SK-N-SH treated with all-trans-retinoic acid at 6 μM for 48 hours (cell line): Measurements from ENCODE around the gene MED26.

Source experiments
- ARNTL ChIP-seq: fragments of 450-650 bp; formaldehyde crosslinking; IDR thresholded peaks from 2 replicates; pipeline ENCODE4 v1.5.0; 2020; ENCODE audit warnings: low read depth, mild to moderate bottlenecking, moderate library complexity, borderline replicate concordance
- BACH2 ChIP-seq: fragments of 250-450 bp; sonication (Bioruptor Pico); IDR thresholded peaks from 2 replicates; pipeline ENCODE4 v1.9.0; 2021; ENCODE audit warnings: mild to moderate bottlenecking, borderline replicate concordance
- CREB5 ChIP-seq: fragments of 250-450 bp; sonication (Bioruptor Pico); IDR thresholded peaks from 2 replicates; pipeline ENCODE4 v1.5.1; 2020; ENCODE audit warnings: low read depth, mild to moderate bottlenecking, moderate library complexity
- CSDC2 ChIP-seq: fragments of 250-450 bp; sonication (Bioruptor Pico); IDR thresholded peaks from 2 replicates; pipeline ENCODE4 v1.5.0; 2020; ENCODE audit warnings: mild to moderate bottlenecking, moderate library complexity
- OSR1 ChIP-seq: fragments of 250-450 bp; sonication (Bioruptor Pico); IDR thresholded peaks from 2 replicates; pipeline ENCODE4 v1.8.0; 2022; ENCODE audit warnings: moderate library complexity, mild to moderate bottlenecking, inconsistent platforms
- PATZ1 ChIP-seq: fragments of 250-450 bp; sonication (Bioruptor Pico); IDR thresholded peaks from 2 replicates; pipeline ENCODE4 v1.8.0; 2020; ENCODE audit warnings: mild to moderate bottlenecking, moderate library complexity, borderline replicate concordance
- POU6F1 ChIP-seq: fragments of 250-450 bp; sonication (Bioruptor Pico); IDR thresholded peaks from 2 replicates; pipeline ENCODE4 v1.8.0; 2021; ENCODE audit warnings: low read depth, mild to moderate bottlenecking, moderate library complexity, borderline replicate concordance
- PPARA ChIP-seq: fragments of 250-450 bp; sonication (Bioruptor Pico); IDR thresholded peaks from 2 replicates; pipeline ENCODE4 v1.5.0; 2020; ENCODE audit warnings: mild to moderate bottlenecking, borderline replicate concordance
- SNAI2 ChIP-seq: fragments of 250-450 bp; sonication (Bioruptor Pico); IDR thresholded peaks from 2 replicates; pipeline ENCODE4 v1.5.0; 2020; ENCODE audit warnings: mild to moderate bottlenecking, moderate library complexity
- TCF4 ChIP-seq: fragments of 250-450 bp; sonication (Bioruptor Pico); IDR thresholded peaks from 2 replicates; pipeline ENCODE4 v1.8.0; 2021; ENCODE audit warnings: mild to moderate bottlenecking, moderate library complexity, borderline replicate concordance
- TOX ChIP-seq: fragments of 250-450 bp; sonication (Bioruptor Pico); IDR thresholded peaks from 2 replicates; pipeline ENCODE4 v1.8.0; 2021; ENCODE audit warnings: mild to moderate bottlenecking, moderate library complexity, borderline replicate concordance
- ZFP3 ChIP-seq: fragments of 250-450 bp; sonication (Bioruptor Pico); IDR thresholded peaks from 2 replicates; pipeline ENCODE4 v1.5.0; 2020; ENCODE audit warnings: mild to moderate bottlenecking, moderate library complexity
- ZFP30 ChIP-seq: fragments of 450-650 bp; formaldehyde crosslinking; IDR thresholded peaks from 2 replicates; pipeline ENCODE4 v1.5.0; 2022; ENCODE audit warnings: mild to moderate bottlenecking, moderate library complexity
- ZNF70 ChIP-seq: fragments of 450-650 bp; formaldehyde crosslinking; IDR thresholded peaks from 2 replicates; pipeline ENCODE4 v1.5.0; 2020; ENCODE audit warnings: mild to moderate bottlenecking, moderate library complexity

GRCh38 chr19:16585094-16585801 lies 42.8 kb downstream of the MED26 start:
- TF ChIP-seq TCF4 (CRISPR knock-in tag), result no peak
- TF ChIP-seq ZNF70 (CRISPR knock-in tag), result no peak
- TF ChIP-seq CREB5, result no peak
- TF ChIP-seq ARNTL (CRISPR knock-in tag), result no peak
- TF ChIP-seq CSDC2 (CRISPR knock-in tag), result no peak
- no peak for TF ChIP-seq ZFP30 (CRISPR knock-in tag)
- no peak for TF ChIP-seq BACH2
- no peak for TF ChIP-seq SNAI2 (CRISPR knock-in tag)
- no peak for TF ChIP-seq TOX
- no peak for TF ChIP-seq PPARA (CRISPR knock-in tag)
- no peak for TF ChIP-seq POU6F1 (CRISPR knock-in tag)
- TF ChIP-seq ZFP3 (CRISPR knock-in tag), result no peak
- TF ChIP-seq PATZ1 (CRISPR knock-in tag), result no peak
- TF ChIP-seq OSR1 (CRISPR knock-in tag), result no peak
